DMS53 (cell line): ENCODE data around the gene SPEM3.

ENCODE experiments used
- DNase-seq: peaks from one replicate; lab custom pipeline; 2025; lab: John Stamatoyannopoulos, UW

SPEM3 gene

DNA sequence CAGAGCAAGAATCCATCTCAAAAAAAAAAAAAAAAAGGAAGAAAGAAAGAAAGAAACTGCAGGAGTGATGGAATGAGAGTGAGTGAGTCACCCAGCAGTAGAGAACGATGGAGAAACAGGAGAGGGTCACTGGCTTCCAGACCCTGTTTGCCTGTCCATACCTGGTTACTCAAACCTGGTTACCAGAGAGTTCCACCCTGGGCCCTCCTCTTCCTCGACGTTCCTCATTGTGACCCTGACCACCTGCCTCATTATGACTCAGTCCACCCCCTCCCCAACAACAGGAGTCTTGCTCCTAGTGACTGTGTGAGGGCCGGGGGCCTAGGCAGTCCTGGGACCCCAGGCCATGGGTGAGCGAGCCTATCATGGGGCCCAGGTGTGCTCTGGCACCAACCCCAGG is at the start of gene SPEM3:
Gene SPEM3, plus strand, starts transcription at position 301 of the 400 bp plus-strand sequence. Its CDS starts 46 bp downstream, at position 347.
- no peak for DNase-seq

DNA sequence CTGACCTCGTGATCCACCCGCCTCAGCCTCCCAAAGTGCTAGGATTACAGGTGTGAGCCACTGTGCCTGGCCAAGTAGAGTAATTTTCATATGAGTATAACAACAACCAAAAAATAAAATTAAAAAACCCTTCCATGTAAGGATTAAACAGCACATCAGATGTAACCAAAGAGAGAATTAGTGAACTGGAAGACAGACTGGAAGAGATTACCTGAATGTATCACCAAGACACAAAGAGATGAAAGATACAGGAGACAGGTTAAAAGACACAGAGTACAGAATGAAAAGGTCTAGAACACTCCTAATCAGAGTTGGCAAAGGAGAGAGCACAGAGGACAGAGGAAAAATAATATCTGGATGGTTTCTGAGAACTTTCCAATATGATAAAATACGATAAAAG is 49.5 kb upstream of the SPEM3 start:
- DNase-seq = no peak

DNA sequence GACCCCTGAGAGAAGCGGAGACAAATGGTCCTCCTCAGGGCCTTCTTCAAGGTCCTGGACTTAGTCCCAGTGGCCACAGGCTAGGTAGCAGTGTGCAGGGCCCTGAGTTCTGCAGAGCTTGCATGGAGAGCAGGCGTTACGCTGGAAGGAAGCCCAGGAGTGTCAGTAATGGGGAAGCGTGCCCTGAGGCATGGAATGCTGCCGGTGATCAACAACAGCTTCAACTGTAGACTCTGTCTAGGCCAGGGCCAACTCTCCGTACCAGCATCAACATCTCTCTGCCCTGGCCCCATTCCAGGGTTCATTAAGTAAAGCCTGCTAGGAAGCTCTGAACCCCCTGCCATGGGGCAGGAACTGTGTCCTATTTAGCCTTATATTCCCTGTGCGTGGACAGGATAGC is 48.3 kb upstream of the SPEM3 start:
- peak; percentile 54 for DNase-seq

DNA sequence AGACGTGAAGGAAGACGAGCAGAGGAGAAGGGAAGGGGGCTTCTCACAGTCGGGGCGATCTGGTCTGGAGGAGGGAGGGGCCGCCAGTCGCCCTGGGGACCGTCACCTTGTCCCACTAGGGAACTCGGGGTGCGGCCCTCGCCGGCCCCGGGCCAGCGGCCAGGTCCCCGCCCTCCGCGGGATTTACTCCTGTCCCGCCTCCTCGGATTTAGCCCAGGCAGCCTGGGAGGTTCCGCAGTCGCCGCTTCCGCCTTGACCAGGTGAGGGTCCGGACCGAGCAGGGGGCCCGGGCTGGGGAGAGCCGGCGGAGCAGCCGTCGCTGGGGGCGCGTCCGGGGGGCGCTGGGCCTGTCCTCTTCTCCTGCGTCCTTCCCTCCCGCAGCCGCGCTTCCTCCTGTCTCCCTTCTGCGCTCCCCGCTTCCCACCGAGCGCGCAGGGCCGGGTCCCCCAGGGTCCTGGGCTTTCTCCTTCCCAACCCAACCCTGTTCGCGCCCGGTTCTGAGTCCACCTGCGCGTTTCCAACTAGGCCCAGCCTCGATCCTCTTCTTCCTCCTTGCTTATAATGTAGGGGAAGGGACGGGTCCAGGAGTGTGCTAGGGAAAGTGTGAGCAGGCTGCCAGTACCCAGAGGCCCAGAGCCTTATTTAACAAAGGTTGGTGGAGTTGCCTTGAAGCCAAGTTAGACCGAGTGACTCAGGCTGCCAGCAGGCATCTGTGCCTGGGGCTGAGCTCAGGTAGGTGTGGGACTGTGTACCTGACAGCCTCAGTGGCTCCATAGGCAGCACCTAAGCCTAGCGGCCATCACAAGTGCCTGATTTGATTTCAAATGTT is 47.6 kb upstream of the SPEM3 start, which contains the start of gene TNK1:
Gene TNK1, plus strand, starts transcription at position 235 of the 829 bp plus-strand sequence. CDS start 1,838 bp downstream, outside the sequence.
- peak; percentile 73 for DNase-seq

DNA sequence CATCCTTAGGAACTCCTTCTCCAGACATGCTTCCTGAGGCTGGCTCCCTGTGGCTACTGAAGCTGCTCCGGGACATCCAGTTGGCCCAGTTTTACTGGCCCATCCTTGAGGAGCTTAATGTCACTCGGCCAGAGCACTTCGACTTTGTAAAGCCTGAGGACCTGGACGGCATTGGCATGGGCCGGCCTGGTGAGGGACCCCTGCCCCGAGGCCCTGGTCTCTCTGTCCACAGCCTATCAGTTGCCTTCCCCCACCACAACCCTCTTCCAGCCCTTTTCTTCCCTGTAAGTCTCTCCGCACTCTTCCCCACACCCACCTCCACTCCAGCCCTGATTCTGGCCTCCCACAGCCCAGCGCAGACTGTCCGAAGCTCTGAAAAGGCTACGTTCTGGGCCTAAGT is 45.8 kb upstream of the SPEM3 start:
- DNase-seq = no peak

DNA sequence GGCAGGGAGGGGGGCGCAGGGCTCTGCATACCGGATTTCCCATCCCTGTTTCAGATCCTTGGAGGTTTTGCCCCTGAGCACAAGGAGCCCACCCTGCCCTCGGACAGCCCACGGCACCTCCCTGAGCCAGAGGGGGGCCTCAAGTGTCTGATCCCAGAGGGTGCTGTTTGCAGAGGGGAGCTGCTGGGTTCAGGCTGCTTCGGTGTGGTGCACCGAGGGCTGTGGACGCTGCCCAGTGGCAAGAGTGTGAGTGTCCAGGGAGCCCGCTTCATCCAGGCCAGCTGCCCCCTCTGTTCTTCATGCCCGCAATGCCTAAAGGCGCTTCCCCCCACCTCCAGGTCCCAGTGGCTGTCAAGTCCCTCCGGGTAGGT is 45.3 kb upstream of the SPEM3 start:
- DNase-seq = no peak

GRCh38 chr17:7383742-7384488 is 44.7 kb upstream of the SPEM3 start:
- no peak for DNase-seq

DNA sequence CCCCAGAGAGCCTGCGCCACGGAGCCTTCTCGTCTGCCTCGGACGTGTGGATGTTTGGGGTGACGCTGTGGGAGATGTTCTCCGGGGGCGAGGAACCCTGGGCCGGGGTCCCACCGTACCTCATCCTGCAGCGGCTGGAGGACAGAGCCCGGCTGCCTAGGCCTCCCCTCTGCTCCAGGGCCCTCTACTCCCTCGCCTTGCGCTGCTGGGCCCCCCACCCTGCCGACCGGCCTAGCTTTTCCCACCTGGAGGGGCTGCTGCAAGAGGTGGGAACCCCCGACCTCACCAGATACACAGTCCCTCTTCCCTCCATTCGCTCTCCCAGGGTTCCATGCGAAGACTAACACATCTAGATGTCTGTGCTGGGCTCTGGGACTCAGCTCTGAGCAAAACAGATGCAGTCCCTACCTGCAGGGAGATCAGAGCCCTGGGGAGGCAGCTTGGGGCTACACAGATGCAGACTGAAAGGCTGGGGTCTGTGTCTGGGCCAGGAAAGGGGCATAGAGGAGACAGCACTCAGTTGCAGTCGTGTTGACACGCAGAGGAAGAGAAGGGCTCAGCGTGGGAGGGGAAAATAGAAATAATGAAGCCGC is 44.1 kb upstream of the SPEM3 start:
- DNase-seq = no peak

DNA sequence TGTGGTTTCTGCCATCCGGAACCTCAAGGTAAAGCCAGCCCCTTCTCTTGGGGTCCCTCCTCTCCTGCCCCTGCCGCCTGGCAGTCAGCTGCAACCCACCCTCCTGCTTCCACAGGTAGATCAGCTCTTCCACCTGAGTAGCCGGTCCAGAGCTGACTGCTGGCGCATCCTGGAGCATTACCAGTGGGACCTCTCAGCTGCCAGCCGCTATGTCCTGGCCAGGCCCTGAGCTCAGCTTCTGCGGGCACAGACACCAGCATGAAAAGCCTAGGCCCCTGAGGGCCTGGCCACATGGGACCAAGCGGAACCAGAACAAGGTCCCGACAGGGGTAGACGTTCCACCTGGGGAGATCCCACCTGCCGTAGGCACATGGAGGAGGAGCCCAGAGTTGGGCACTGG is 39.8 kb upstream of the SPEM3 start:
- no peak for DNase-seq

DNA sequence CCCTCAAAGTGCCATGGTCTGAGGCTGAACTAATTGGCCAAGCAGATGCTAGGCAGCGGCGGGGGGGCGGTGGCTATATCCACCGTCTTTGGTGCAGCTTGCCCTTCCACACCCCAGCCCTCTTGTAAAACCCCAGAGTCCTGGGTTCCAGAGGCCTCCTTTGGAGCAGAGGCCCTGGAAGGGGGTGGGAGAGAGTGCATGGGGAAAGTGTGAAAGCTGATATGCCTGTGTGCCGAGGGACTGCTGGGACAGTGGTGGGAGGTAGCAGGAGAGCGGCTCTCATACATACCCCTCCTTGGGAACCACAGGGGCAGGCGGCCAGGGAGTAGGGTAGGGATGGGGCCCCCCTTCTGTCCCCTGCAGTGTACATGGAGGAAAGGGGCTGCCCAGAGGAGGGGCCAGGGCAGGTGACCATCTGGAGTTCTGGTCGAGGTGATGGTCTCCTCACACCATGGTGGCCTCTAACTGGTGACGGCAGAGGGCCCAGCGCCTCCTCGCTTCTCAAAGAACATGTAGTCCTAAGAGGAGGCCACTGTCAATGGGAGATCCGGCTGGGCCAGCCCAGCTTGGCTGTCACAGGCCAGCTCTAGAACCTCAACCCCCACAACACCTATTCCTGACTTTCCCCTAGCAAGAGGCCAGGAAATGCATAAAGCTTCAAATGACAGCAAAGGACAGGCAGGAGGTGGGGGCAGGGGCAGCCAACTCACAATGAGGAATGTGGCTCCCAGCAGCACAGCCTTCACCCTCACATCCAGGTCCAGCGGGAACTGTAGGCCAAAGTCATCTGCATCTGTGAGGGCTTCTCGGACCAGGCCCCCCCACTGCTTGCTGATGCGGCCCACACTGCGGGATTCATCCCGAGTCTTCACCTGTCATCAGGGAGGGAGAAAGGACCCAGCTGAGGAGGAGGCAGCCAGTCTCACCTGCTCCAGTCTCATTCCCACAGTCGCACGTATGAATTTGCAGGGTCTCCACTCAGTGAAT is 38.4 kb upstream of the SPEM3 start:
- no peak for DNase-seq

DNA sequence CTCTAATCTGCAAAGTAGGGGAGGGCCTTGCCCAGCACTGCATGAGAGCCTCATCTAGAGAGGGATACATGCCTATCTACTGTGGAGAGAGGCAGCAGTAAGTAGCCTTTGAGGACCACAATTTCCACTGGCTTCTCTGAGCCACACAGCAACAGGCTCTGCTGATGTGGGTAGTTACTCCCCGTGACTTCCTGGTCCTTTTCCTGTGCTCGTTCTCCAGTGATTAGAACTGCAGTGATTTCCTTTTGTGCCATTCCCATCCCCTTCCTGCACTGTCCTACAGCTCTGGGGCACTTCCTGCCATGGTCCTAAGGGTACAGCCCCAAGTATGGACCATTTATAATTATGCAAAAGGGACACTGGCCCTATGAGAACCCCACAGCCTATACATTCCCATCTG is 37.4 kb upstream of the SPEM3 start:
- no peak for DNase-seq

- no peak for DNase-seq
These were observed 35.7 kb upstream of the SPEM3 start for GRCh38 chr17:7392696-7393612.

- peak; percentile 81 for DNase-seq
These were observed 34.8 kb upstream of the SPEM3 start for GRCh38 chr17:7393613-7394451.

DNA sequence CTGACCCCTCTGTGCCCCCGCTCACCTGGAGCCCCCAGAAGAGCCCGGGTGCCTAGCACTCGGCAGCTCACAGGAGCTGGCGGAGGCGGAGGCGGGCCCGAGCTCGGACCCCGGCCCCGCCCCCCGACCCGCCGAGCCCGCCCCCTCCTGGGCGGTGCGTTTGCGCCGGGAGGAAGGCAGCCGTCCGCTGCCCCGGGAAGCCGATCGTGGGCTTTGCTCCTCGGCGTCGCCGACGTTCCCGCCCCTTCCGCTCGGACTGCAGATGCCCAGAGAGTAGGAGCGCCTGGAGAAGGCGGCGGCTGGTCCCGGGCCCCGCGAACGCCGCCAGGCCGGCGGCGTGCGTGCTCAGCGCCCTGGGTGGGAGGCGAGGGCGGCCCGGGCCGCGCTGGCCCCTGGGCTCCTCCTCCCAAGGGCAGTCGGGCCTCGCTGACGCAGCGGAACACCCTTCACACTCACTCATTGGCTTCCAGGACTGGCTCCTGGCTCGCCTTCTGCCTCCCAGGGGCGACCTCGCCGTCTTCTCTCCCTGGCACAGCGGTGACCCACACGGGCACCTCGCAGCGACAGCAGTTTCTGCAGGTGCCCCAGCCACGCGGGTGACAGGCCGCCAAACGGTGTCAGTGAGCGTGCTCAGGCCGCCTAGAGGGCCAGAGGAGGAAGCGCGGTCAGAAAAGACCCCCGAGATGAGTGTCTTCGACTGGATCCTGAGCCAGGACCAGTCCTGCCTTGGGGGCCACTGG is 34.0 kb upstream of the SPEM3 start, which contains the start of gene PLSCR3:
Gene PLSCR3, minus strand, starts transcription at position 74 of the 740 bp plus-strand sequence. CDS start 415 bp downstream, outside the sequence.
- DNase-seq = peak; percentile 96

DNA sequence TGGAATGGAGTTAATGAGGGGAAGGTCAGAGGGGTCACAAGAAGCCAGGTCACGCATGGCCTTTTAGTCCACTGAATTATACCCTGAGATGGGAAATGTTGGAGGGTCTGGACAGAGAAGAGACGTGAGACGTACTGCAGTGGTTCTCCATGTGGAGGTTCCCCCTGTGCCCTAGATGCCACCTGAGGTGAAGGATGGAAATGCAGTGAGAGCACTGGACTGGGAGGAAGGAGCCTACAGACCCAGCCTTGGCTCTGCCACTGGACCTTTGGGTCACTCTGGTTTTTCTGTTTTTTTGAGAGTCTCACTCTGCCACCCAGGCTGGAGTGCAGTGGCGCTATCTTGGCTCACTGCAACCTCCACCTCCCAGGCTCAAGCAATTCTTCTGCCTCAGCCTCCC is 32.5 kb upstream of the SPEM3 start:
- no peak for DNase-seq

GRCh38 chr17:7398612-7399011 is 30.0 kb upstream of the SPEM3 start:
- no peak for DNase-seq

GRCh38 chr17:7403043-7403726 is 25.5 kb upstream of the SPEM3 start:
- no peak for DNase-seq

GRCh38 chr17:7403727-7403976 is 25.0 kb upstream of the SPEM3 start:
- DNase-seq = no peak
